Activated T-helper 17 cell treated with anti-CD3 and anti-CD28 coated beads, Interleukin-2, amount 50 U/mL, for 72 hours (primary cell): ENCODE data around the gene EIF4EBP3. TPM values are rescaled to one million over a fixed set of nuclear protein-coding genes. Genes with fewer than 3 reads are reported as not detected.

Experiments used
- ATAC-seq: fragments of 150-1000 bp; cut with Tn5 transposase; replicated peaks from 2 replicates; pipeline ENCODE4 v1.10.0; 2021; ENCODE audit warnings: mild to moderate bottlenecking, moderate library complexity
- H3K27ac Mint-ChIP-seq: one replicate; pipeline ENCODE4 v1.8.0; 2022; ENCODE audit warnings: mixed read lengths
- H3K27me3 Mint-ChIP-seq: one replicate; pipeline ENCODE4 v1.8.0; 2022; ENCODE audit warnings: mixed read lengths
- H3K36me3 Mint-ChIP-seq: one replicate; pipeline ENCODE4 v1.8.0; 2022; ENCODE audit warnings: low read depth, mild to moderate bottlenecking, mixed read lengths
- H3K4me1 Mint-ChIP-seq: one replicate; pipeline ENCODE4 v1.8.0; 2022; ENCODE audit warnings: mixed read lengths
- H3K4me3 Mint-ChIP-seq: one replicate; pipeline ENCODE4 v1.8.0; 2022; ENCODE audit warnings: mild to moderate bottlenecking, mixed read lengths
- H3K9me3 Mint-ChIP-seq: one replicate; pipeline ENCODE4 v1.8.0; 2022; ENCODE audit warnings: mixed read lengths
- total RNA-seq, 2 donors: library from RNA; stranded (reverse); gene quantifications; one replicate each; pipeline ENCODE4 v1.2.3, GENCODE V29; 2022

EIF4EBP3 gene
- total RNA-seq, 2 donors from 2014 or later = 8.9 to 11.8 TPM

DNA sequence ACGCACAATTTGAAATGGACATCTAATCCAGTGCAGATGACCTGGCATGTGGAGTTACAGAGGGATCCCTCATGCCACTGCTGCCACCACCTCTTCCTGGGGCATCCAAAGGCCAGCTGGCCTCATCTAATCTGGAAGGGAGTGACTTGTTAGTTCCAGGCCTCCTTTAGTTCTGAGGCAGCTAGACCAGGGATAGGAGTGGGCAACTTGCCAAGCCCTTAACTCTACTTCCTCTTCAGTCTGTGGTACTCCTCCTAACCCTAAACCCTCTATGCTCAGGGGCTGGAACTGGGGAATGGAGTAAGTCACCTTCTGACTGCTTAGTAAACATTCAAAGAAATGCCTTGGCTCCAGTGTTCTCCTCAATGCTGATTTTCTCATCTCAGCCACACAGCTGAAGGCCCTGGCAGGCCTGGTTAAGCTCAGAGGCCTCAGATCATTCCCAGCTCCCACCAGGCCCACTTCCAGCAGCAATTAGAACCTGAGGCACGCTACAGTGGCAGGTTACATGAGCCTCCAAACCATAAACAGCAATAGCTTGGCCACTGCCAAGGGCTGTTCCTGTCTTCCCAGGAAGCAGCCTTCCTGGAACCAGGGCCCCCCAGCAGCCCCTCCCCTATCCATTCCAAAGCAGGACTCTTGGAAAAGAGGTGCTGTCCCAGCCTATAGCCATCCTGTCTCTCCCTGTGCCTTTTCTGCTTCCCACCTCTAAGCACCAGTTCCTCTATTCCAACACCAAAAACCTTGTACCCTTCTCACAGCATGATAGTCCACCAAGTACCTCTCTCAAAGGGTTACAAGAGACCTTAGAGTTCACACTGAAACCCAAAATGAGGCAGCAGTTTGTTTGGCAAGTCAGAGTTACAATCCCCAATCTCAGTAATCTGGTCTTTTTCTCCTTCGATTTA, 2.0 kb downstream of the EIF4EBP3 start:
- Mint-ChIP-seq H3K4me3 (peak overlapping the region; percentile 82), H3K4me1 (peaks cover 17% of the 10 kb centered on the region), H3K27me3 (no peaks in the 10 kb centered on the region), H3K36me3 (peaks cover 60% of the 10 kb centered on the region), H3K9me3 (no peaks in the 10 kb centered on the region), H3K27ac (peak overlapping the region; percentile 91)
- no peak for ATAC-seq

DNA sequence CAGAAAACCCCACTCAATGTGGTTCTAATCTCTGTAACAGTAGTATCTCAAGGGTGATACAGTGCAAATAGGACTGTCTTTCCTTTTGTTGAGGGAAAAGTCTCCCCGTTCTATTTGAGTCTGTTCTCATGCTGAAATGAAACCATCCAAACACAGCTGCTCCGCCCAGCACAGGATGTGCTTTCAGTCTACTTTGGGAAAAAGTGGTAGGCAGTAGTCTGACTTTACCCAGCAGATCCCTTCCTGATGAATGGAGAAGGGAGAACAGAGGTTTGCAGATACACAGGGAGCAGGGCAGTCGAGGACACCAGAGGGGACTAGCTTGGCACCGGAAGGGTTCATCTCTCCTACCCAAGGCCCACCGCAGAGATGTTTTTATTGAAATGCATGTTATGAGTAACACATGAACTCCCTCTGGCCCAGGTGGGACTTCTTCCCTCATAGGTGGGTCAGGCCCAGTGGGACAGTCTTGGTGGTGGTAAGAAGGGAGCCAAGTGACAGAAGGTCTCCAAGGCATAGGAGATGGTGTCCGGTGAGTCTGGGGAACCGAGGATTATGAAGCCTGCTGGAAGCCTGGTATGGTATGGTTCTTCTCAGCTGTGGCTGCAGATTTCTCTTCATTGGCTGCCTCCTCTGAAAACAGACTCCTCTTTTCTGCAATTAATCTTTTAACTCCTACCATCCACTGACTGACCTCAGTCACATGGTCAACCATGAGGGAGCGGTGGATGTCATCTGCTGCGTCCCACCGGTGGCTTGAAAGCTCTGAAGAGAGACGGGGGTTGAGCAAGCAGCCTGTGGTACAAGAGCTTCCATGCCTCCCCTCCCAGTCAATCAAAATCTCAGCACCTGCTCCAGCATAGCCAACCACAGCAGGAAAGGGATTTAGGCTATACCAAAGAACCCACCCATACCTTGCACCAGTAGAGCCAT, 3.0 kb downstream of the EIF4EBP3 start:
- Mint-ChIP-seq H3K27ac (peak overlapping the region; percentile 91), H3K27me3 (no peaks in the 10 kb centered on the region), H3K9me3 (no peaks in the 10 kb centered on the region), H3K36me3 (peaks cover 64% of the 10 kb centered on the region), H3K4me3 (no peak overlapping the region), H3K4me1 (peaks cover 23% of the 10 kb centered on the region)
- no peak for ATAC-seq

DNA sequence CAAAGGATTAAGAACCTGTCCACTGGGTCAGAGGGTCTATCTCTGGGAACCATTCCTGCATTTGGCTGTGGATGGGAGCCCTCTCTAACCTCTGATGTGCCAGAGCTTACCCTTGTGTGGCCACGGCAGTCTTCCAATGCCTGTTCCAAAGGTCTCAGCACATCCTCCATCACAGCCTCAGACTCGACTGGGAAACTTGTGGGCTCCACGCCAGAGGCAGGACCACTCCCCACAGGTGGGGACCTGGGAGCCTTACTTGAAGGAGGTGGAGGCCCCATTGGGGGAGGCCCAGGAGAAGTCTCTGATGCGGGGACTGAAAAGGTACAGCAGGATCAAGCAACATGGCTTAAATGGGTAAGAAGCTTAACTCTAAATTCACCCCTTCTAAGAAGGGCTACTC, 4.4 kb downstream of the EIF4EBP3 start:
- no peaks in the 10 kb centered on the region for H3K27me3 Mint-ChIP-seq
- ATAC-seq = no peak
- H3K36me3 Mint-ChIP-seq = peaks cover 77% of the 10 kb centered on the region
- no peak overlapping the region for H3K4me3 Mint-ChIP-seq
- no peak overlapping the region for H3K27ac Mint-ChIP-seq
- no peaks in the 10 kb centered on the region for H3K9me3 Mint-ChIP-seq
- H3K4me1 Mint-ChIP-seq = peaks cover 36% of the 10 kb centered on the region

DNA sequence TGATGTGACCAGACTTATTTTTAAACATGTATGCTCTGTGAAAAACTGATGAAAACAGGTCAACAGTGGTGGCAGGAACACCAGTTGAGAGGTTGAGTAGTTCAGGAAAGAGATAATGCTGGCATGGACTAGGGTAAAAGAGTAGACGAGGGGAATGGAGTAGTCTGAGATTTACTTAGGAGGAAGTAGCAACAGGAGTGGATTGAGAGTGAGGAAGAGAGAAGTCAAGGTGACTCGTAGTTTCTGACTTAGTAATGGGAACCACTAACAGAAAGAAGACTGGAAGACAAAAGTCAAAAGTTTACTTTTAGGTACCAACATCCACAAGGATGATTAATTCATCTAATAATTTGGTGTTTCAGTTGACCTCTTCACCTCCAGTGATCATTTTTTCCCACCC, 6.2 kb downstream of the EIF4EBP3 start:
- H3K4me1 Mint-ChIP-seq = peaks cover 44% of the 10 kb centered on the region
- ATAC-seq = peak; percentile 59
- peaks cover 91% of the 10 kb centered on the region for H3K36me3 Mint-ChIP-seq
- no peaks in the 10 kb centered on the region for H3K9me3 Mint-ChIP-seq
- H3K4me3 Mint-ChIP-seq = peak overlapping the region; percentile 63
- peak overlapping the region; percentile 75 for H3K27ac Mint-ChIP-seq
- no peaks in the 10 kb centered on the region for H3K27me3 Mint-ChIP-seq

DNA sequence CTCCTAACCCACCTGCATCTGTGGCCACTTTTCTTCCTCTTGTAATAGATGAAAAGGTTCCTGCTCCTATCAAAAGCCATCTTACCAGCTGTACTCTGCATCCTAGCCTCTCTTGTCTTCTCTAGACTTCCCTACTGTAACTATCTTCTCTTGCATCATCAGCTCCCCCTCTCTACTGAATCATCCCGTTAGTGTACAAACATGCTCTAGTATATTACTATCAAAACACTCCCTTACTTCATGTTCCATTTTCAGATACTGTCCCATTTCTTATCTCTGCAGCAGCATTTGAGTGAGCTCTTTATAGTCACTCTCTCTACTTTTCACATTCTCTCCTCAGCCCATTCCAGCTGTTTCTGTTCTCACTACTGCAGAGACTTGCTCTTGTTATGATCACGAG, 7.0 kb downstream of the EIF4EBP3 start:
- Mint-ChIP-seq H3K9me3 (no peaks in the 10 kb centered on the region), H3K36me3 (peaks cover 87% of the 10 kb centered on the region), H3K27ac (peak overlapping the region; percentile 75), H3K27me3 (no peaks in the 10 kb centered on the region), H3K4me3 (peak overlapping the region; percentile 63), H3K4me1 (peaks cover 44% of the 10 kb centered on the region)
- ATAC-seq = peak; percentile 22

DNA sequence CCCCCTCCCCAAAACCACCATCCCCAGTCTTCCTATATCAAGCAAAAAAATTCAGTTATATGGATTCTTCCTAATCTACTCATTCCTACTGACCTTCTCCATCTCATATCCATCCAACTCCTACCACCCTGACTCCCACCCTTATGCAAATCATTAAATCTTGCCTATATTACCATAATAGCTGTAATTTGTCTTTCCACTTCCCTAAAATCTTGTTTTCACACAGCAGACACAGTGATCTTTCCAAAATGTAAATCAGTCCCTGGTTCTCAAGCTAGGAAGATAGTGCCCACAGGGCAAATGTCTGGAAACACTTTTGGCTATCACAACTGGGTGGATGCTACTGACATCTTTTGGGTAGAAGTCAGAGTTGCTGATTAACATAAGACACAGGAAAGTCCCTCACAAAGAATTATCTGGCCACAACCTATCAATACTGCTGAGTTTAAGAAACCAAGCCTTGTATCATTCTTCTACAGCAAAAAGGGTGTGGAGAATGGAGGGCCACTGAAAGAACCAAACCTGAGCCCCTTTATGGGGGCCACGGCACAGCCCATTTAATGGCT, 8.4 kb downstream of the EIF4EBP3 start:
- Mint-ChIP-seq H3K36me3 (peaks cover 73% of the 10 kb centered on the region), H3K27ac (peak overlapping the region; percentile 75), H3K4me3 (peak overlapping the region; percentile 63), H3K4me1 (peaks cover 44% of the 10 kb centered on the region), H3K27me3 (no peaks in the 10 kb centered on the region), H3K9me3 (no peaks in the 10 kb centered on the region)
- ATAC-seq = no peak

DNA sequence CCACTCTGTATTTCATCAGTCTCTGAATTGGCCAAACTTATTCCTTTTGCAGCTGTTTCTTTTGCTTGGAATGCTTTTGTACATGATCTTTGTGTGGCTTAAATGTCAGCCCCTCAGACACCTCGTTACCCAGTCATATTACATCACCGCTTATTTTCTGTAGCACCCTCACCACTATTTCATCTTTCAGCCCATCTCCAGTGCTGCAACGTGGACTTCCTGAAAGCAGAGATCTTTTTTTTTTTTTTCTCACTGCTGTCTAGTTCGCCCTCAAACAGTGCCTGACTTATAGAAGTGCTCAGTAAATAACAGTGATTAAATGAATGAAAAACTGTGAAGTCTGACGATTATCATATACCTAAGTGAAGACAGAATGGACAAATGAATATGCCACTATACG, 9.0 kb downstream of the EIF4EBP3 start:
- peak overlapping the region; percentile 63 for H3K4me3 Mint-ChIP-seq
- no peak for ATAC-seq
- peak overlapping the region; percentile 75 for H3K27ac Mint-ChIP-seq
- no peaks in the 10 kb centered on the region for H3K9me3 Mint-ChIP-seq
- H3K27me3 Mint-ChIP-seq = no peaks in the 10 kb centered on the region
- peaks cover 67% of the 10 kb centered on the region for H3K36me3 Mint-ChIP-seq
- peaks cover 44% of the 10 kb centered on the region for H3K4me1 Mint-ChIP-seq

DNA sequence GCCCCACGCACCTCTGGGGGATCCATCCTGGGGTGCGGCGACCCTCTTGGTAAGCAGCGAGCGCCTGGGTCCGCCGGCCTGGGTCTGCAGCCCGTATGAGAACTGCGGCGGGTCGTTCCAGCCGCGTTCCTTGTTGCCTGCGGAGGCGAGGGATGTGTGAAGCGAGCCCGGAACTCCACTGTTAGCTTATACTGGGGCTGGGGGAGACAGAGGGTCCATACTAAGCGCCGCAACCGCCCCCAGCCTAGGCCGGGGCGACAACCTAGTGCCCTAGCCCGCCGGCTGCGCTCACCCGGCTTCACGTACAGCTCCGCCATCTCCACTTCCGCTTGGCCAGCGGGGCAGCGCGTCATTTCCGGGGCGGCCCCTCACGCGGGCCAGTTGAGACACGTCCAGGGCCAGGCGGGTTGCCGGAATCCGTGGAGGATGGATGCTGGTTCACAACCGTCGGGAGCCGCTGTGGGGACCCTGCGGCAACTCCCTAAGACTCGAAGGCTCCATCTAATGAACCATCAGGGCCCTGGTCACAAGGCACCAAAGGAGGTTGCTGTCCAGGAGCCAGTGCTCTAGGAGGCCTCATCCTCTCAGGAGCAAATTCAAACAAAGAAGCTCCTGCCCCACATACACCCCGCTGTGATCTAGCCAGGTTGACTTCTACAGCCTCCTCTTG, 9.8 kb downstream of the EIF4EBP3 start, which contains the start of gene SRA1:
TSS of gene SRA1 (minus strand) at position 338 of the 670 bp plus-strand sequence. CDS start at position 317, 21 bp downstream.
- peak within 1 kb of the TSS; percentile 75 for H3K27ac Mint-ChIP-seq
- H3K36me3 Mint-ChIP-seq = peaks cover 59% of the 10 kb centered on the region
- H3K4me1 Mint-ChIP-seq = peaks cover 44% of the 10 kb centered on the region
- peak; percentile 93 for ATAC-seq
- peak within 1 kb of the TSS; percentile 63 for H3K4me3 Mint-ChIP-seq
- H3K27me3 Mint-ChIP-seq = no peaks in the 10 kb centered on the region
- H3K9me3 Mint-ChIP-seq = no peaks in the 10 kb centered on the region

DNA sequence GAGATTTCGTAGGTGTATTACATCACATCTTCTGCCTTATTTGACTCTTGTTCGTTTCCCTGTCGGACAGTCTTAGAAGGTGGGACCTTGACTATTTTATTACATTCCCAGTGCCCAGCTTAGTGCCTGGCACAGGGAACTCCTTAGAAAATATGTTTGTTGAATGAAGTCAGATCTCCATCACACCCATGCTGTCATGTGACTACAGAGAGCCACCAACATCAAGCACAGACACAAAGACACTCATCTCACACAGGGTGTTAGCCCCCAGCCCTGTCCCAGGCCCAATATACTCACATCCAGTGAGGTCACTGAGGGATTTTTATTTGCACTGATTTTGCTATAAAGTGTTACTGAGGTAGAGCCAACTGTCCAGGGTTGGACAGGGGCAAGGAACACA, 10.5 kb downstream of the EIF4EBP3 start:
- no peak for ATAC-seq
- Mint-ChIP-seq H3K36me3 (peaks cover 52% of the 10 kb centered on the region), H3K27ac (peak overlapping the region; percentile 75), H3K27me3 (no peaks in the 10 kb centered on the region), H3K9me3 (no peaks in the 10 kb centered on the region), H3K4me1 (peaks cover 41% of the 10 kb centered on the region), H3K4me3 (peak overlapping the region; percentile 63)

DNA sequence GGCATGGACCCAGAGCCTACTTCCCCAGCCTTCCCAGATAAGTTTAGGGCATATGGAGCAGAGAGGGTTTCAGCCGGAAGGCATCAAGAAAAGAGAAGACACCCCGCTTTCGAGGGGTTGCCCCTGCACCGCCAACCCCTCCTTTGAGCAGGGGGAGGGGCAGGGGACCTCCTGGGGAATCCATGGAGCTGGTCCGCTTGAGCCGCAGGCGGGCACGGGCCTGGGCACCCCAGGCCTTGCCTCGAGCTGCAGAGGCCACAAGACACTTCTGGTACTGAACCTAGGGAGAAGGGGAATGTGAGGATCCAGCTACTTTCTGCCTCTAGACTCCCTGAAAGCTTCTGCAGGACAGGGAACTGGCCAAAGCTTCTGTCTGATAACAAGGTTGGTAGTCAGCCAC, 11.1 kb downstream of the EIF4EBP3 start:
- H3K4me1 Mint-ChIP-seq = peaks cover 36% of the 10 kb centered on the region
- ATAC-seq = no peak
- H3K36me3 Mint-ChIP-seq = peaks cover 46% of the 10 kb centered on the region
- no peaks in the 10 kb centered on the region for H3K27me3 Mint-ChIP-seq
- H3K4me3 Mint-ChIP-seq = peak overlapping the region; percentile 63
- H3K27ac Mint-ChIP-seq = peak overlapping the region; percentile 75
- H3K9me3 Mint-ChIP-seq = no peaks in the 10 kb centered on the region

DNA sequence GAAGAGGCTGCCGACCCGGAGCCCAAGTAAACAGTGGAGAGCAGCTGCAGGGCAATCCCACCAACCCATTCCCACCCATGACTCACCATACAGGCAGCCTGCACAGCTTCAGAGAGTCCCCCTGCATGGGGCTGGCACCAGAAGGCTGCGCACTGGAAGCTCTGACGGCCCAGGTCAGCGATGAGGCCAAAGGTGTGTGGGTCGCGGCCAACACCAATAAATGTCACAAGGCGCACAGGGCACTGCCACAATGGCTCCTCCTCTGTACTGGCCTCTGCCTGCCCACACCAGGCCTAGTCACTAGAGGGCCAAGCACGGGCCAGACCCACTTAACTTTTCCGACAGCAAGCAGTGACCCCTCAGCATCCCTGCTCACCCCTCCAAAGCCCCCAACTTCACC, 12.8 kb downstream of the EIF4EBP3 start:
- no peak for ATAC-seq
- peaks cover 22% of the 10 kb centered on the region for H3K4me1 Mint-ChIP-seq
- no peak overlapping the region for H3K4me3 Mint-ChIP-seq

DNA sequence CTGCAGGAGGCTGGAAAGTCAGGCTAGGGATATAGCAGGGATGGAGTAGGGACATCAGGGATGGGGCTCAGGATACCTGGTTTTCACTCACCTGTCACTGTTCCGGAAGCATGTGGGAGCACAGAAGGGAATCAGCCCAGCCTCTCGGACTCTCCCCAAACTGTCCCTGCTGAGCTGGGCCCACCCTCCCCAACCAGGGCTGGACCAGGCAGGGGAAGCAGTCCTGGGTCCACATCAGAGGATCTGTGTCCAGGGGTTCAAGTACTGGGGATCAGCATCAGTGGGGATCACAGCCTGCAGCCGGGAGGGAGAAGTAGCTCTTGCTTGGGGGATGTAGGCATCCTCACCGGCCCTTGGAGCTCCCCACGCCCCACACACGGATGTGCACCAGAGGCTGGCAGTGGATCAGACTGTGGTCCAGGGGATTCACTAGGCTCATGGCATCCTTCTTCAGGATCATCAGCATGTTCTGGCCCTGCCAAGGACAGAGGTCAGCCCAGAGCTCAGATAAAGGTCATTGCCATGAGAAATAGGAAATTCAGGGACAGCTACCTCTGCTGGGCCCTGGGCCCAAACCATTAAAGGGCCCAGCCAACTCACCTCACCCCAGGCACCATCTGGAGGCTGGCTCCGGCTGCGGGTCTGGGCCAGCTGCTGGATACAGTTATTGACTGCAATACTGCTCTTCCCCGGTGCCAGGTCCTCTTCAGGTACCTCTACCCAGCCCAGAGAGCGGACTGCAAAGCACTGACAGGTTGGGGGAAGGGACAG, 14.5 kb downstream of the EIF4EBP3 start:
- no peak for ATAC-seq
- Mint-ChIP-seq H3K4me1 (peaks cover 13% of the 10 kb centered on the region), H3K36me3 (peaks cover 38% of the 10 kb centered on the region), H3K9me3 (no peaks in the 10 kb centered on the region), H3K27ac (peak overlapping the region; percentile 93), H3K4me3 (peak overlapping the region; percentile 93), H3K27me3 (no peaks in the 10 kb centered on the region)

More for the DNA sequence above, 12.8 kb downstream of the EIF4EBP3 start:
- H3K36me3 Mint-ChIP-seq = peaks cover 38% of the 10 kb centered on the region
- H3K27me3 Mint-ChIP-seq = no peaks in the 10 kb centered on the region
- peak overlapping the region; percentile 40 for H3K27ac Mint-ChIP-seq
- H3K9me3 Mint-ChIP-seq = no peaks in the 10 kb centered on the region

DNA sequence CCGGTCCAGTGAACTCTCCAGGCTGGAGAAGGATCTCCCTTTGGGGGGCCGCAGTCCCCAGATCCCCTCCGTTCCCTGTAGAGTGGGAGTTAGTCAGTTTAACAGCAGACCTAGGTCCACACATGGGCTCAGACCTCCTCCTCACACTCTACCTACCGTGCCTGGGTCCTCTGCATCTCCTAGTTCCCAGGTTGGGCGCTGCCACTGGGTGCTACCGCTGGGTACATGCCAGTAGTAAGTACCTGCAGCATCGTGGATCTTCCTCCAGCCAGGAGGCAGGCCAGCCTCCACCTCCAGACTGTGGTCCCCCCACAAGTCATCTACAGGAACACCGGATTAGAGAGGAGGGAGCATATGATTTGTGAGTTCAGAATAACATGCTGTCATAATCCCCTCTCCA, 16.1 kb downstream of the EIF4EBP3 start:
- no peak for ATAC-seq
- Mint-ChIP-seq H3K36me3 (peaks cover 39% of the 10 kb centered on the region), H3K4me1 (peaks cover 16% of the 10 kb centered on the region), H3K27me3 (no peaks in the 10 kb centered on the region), H3K27ac (peak overlapping the region; percentile 93), H3K4me3 (peak overlapping the region; percentile 93), H3K9me3 (no peaks in the 10 kb centered on the region)
